GM19438 (cell line): ENCODE data around the gene B3GNT2.

Source experiments
- ATAC-seq: cut with Tn5 transposase; IDR thresholded peaks from one replicate; pipeline ENCODE4 v1.9.1; 2021; ENCODE audit warnings: low read depth; ENCODE audit not compliant: unreplicated experiment

Gene B3GNT2

DNA sequence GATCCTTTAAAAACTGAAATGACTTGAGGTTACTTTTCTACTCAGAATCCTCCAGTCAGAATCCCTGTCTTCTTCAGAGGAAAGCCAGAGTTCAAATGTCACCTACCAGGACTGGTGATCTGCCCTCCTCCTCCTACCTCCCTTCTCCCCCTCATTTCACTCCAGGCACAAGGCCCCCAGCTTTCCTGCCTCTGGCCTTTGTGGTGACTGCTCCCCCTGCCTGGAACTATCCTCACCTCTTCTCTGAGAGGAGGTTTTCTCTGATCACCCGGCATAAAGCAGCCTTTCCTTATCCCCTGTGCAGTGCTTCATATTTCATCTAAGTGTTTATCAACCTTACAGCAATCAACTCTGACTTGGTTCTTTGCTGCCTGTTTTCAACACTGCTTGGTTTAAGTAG is 6.8 kb downstream of the B3GNT2 start:
- ATAC-seq, result no peak

GRCh38 chr2:62203459-62203858 is 7.5 kb downstream of the B3GNT2 start:
- no peak for ATAC-seq

DNA sequence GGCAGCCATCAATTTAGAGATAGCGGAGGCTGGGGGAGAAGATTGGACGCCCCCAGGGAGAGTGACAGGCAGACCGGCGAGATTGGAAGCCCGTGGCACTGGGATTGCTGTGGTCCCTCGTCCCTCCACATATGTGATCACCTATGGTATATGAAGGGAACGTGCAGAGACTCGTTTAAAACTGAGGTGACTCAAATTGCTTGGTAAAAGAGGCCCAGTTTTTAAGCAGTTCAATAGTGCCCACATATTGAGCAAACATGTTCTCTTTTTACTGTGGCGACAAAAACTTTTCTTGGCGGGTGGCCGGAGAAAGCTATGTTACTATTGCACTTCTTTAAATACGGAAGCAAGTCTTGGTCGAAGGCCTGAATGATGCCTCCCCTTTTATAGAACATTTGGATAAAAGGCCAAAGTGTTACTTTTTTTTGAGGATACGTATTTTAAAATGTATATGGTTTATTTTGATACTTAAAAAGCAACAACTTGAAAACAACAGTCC is 9.1 kb downstream of the B3GNT2 start:
- no peak for ATAC-seq

- ATAC-seq, result no peak
Observed at GRCh38 chr2:62205554-62205953, 9.6 kb downstream of the B3GNT2 start.

- no peak for ATAC-seq
Observed at GRCh38 chr2:62206024-62206423, 10.1 kb downstream of the B3GNT2 start.

DNA sequence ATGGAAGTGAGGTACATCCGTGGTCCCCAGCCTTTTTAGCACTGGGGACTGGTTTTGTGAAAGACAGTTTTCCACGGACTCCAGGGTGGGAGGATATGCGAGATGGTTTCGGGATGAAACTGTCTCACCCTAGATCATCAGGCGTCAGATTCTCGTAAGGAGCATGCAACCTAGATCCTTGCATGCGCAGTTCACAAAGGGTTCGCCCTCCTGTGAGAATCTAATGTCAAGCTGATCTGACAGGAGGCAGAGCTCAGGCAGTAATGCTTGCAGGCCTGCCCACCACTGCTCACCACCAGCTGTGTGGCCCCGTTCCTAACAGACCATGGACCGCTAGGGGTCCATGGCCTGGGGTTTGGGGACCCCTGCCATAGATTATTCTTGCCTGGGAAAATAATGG is 11.6 kb downstream of the B3GNT2 start:
- ATAC-seq, result no peak

- ATAC-seq, result no peak
Observed at GRCh38 chr2:62208074-62208757, 12.3 kb downstream of the B3GNT2 start.

- no peak for ATAC-seq
Observed at GRCh38 chr2:62208758-62209114, 12.8 kb downstream of the B3GNT2 start.

GRCh38 chr2:62209427-62209991 is 13.6 kb downstream of the B3GNT2 start:
- ATAC-seq, result no peak

- ATAC-seq, result no peak
Observed at GRCh38 chr2:62215306-62216064, 19.6 kb downstream of the B3GNT2 start.

GRCh38 chr2:62216113-62216512 is 20.2 kb downstream of the B3GNT2 start:
- no peak for ATAC-seq

DNA sequence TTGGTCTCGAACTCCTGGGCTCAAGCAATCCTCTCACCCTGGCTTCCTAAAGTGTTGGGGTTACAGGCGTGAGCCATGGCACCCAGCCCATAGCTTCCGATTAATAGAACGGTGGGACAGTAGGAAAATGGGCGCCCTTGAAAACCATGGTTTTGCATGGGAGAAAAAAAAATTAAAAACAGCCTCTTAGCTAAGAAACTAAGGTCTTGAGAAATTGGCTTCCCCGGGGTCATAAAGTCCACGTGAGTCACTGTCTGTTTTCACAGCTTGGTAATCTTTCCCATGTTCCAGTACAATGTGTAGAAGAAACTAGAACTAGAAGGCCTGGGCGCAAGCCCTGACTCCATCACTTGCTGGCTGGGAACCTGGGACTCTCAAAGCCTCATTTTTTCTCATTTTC is 20.7 kb downstream of the B3GNT2 start:
- no peak for ATAC-seq

GRCh38 chr2:62217421-62217820 is 21.5 kb downstream of the B3GNT2 start:
- ATAC-seq, result no peak

DNA sequence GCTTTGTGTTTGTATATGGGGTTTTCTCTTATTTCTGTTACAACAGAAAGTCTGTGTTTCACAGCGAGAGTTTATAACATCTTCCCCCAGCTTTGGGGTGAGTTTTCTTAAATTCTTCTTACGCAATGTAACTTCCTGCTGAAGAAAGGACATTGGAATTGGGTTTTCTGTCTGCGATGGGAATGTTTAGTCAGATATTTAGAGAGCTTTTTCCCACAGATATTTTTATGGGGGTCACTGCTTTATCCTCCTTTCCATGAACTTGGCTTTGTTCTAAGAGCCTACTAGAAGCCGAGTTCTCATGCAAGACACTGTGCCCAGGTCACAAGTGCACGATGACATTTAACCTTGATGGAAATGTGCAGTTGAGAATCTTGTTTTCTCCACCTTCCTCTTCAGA is 22.1 kb downstream of the B3GNT2 start:
- ATAC-seq, result no peak

GRCh38 chr2:62219407-62220159 is 23.7 kb downstream of the B3GNT2 start:
- ATAC-seq, result no peak

DNA sequence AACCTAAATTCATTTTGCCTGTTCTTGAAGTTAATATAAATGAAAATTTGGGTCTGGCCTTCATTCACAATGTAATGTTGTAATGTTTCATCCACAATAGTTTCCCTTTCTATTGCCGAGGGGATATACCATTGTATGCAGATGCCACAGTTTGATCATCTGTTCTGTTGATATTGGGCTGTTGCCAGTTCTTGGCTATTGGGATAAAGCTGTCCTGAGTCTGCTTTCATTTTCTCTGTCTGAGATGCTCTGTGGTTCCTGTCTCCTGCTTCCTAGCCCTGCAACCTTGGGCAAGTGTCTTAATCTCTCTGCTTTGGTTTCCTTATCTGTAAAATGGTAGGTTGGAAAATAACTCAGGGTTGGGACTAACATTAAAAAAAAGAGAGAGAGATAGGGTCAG is 25.2 kb downstream of the B3GNT2 start:
- ATAC-seq, result no peak

GRCh38 chr2:62222171-62222570 is 26.3 kb downstream of the B3GNT2 start:
- ATAC-seq, result no peak

- no peak for ATAC-seq
Observed at GRCh38 chr2:62222674-62223073, 26.8 kb downstream of the B3GNT2 start.

- no peak for ATAC-seq
Observed at GRCh38 chr2:62224976-62225375, 29.1 kb downstream of the B3GNT2 start.

DNA sequence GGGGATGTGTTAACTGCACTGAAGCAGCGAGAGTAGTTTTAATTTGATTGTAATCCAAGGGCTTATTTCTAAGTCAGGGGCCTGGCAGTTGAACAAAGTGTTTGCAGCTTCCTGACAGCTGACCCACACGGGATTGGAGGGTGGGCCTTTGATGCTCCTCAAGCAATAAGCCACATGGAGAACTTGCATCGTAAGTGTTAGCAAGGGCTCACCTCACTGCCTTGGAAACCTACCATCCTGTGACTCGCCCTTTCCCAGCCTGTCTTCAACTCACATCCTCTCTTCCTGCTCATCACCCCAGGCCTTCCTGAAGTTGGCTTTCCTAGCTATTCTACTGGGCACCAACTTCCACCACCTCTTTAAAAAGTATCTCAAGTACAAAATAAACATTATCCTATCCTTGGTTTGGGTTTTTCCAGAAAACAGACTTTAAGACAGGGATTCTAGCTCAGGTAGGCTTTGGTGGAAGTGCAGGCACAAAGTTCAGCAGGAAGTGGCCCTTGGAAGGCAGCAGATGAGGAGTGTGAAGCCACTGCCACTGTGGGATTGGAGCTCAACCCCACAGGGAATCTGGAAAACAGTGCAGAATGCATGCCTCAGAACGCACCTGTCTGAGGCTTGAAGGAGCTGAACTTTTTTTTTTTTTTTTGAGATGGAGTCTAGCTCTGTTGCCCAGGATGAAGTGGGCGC is 31.6 kb downstream of the B3GNT2 start:
- no peak for ATAC-seq
